Gastrocnemius medialis (tissue), 4 donors: ENCODE results near the gene NDUFAF8. TPM values are rescaled to one million over a fixed set of nuclear protein-coding genes. Genes with fewer than 3 reads are reported as not detected.

Experiments used
- ATAC-seq, 2 donors: fragments of 150-250 bp; one replicate each; pipeline ENCODE4 v1.9.1; 2016
- DNase-seq, 2 donors: peaks; one replicate each; pipeline ENCODE4 v3.0.0-alpha.2; 2019
- H3K27ac ChIP-seq, 4 donors: fragments of 200-600 bp; sonication (generic); 1 replicate in 1 of 4; 2 replicates in 3 of 4; pipeline ENCODE4 v1.5.1; 2016 to 2018; ENCODE audit warnings: mild to moderate bottlenecking in 2 of 4, moderate library complexity in 1 of 4
- H3K27me3 ChIP-seq, 3 donors: fragments of 200-600 bp; sonication (generic) in 2 of 3; 1 replicate in 1 of 3; 2 replicates in 2 of 3; pipeline versions ENCODE4 v1.5.1 to v1.6.0; 2016 to 2019; ENCODE audit warnings: mild to moderate bottlenecking in 1 of 3, moderate library complexity in 1 of 3
- H3K36me3 ChIP-seq, 2 donors: fragments of 200-600 bp; sonication (generic) in 1 of 2; one replicate each; pipeline ENCODE4 v1.5.1; 2017 to 2018
- H3K4me1 ChIP-seq, 2 donors: fragments of 200-600 bp; sonication (generic) in 1 of 2; one replicate each; pipeline ENCODE4 v1.5.1; 2016 to 2017; ENCODE audit warnings: mild to moderate bottlenecking in 2 of 2
- H3K4me3 ChIP-seq, 4 donors: fragments of 200-600 bp; sonication (generic) in 3 of 4; 1 replicate in 1 of 4; 2 replicates in 3 of 4; pipeline ENCODE4 v1.5.1; 2016 to 2019; ENCODE audit warnings: mild to moderate bottlenecking in 2 of 4
- H3K9me3 ChIP-seq, 3 donors: fragments of 200-600 bp; sonication (generic) in 2 of 3; 1 replicate in 1 of 3; 2 replicates in 2 of 3; pipeline ENCODE4 v1.5.1; 2016 to 2019
- CTCF ChIP-seq, 5 experiments: fragments of 450-650 bp in 3 of 5; fragments of 200-600 bp in 2 of 5; sonication (generic) in 2 of 5; IDR thresholded peaks in 4 of 5; conservative IDR thresholded peaks in 1 of 5; 1 replicate in 4 of 5; 2 replicates in 1 of 5; pipeline ENCODE4 v1.5.1; 2016 to 2019; ENCODE audit warnings: antibody characterized with exemption in 5 of 5, mild to moderate bottlenecking in 3 of 5, moderate library complexity in 3 of 5
- POLR2A ChIP-seq, 2 donors: fragments of 450-650 bp; IDR thresholded peaks; one replicate each; pipeline ENCODE4 v1.6.1; 2017; ENCODE audit warnings: antibody characterized with exemption in 2 of 2, mild to moderate bottlenecking in 2 of 2, moderate library complexity in 2 of 2
- in situ Hi-C, 4 donors: fragments of 200-750 bp; cut with MboI; loops; one replicate each; pipeline versions ENCODE4 v1.15.0 to v1.8.0; 2017; ENCODE audit warnings: low sequenced_read_pairs in 4 of 4
- intact Hi-C: fragments of 100-400 bp; cut with DNase I; formaldehyde crosslinking; loops from one replicate; pipeline ENCODE4 v1.15.1; 2023; ENCODE audit warnings: low total_unique reads
- total RNA-seq, 4 donors: library from RNA; depleted of rRNA; stranded (reverse); fragments of >200 nt; gene quantifications; one replicate each; pipeline versions ENCODE4 v1.1.0 to v1.2.3, GENCODE V29; 2016

Gene NDUFAF8
- total RNA-seq, 4 donors from 2014 or later = 39.4 to 700 (median 74.5) TPM

- no peaks in the 10 kb centered on the region for H3K4me1 ChIP-seq
- intact Hi-C loops (no loop called here), in situ Hi-C loops (no loop called here)
- H3K4me3 ChIP-seq = no peak overlapping the region
- no peak for TF ChIP-seq CTCF (IDR thresholded peaks at IDR 0.05 in 4 of 5, conservative IDR thresholded peaks at IDR 0.05 in 1 of 5)
- no peak for TF ChIP-seq POLR2A (IDR thresholded peaks at IDR 0.05)
- H3K9me3 ChIP-seq = no peaks in the 10 kb centered on the region
- H3K27ac ChIP-seq = no peak overlapping the region
- ATAC-seq = no peak
- no peaks in the 10 kb centered on the region for H3K36me3 ChIP-seq
- no peaks in the 10 kb centered on the region for H3K27me3 ChIP-seq
- DNase-seq = no peak
Measured at GRCh38 chr17:81203136-81203535, 36.0 kb upstream of the NDUFAF8 start.

- no peak for TF ChIP-seq POLR2A (IDR thresholded peaks at IDR 0.05)
- no peak for TF ChIP-seq CTCF (IDR thresholded peaks at IDR 0.05 in 4 of 5, conservative IDR thresholded peaks at IDR 0.05 in 1 of 5)
- no peak for DNase-seq
- no peak overlapping the region for H3K4me3 ChIP-seq
- H3K4me1 ChIP-seq = no peaks in the 10 kb centered on the region
- intact Hi-C loops (no loop called here), in situ Hi-C loops (no loop called here)
- H3K36me3 ChIP-seq = no peaks in the 10 kb centered on the region
- H3K27me3 ChIP-seq = no peaks in the 10 kb centered on the region
- ATAC-seq = no peak
- no peaks in the 10 kb centered on the region for H3K9me3 ChIP-seq
- H3K27ac ChIP-seq = no peak overlapping the region
Measured at GRCh38 chr17:81204578-81204977, 34.5 kb upstream of the NDUFAF8 start.

- Histone ChIP-seq H3K27me3 (no peaks in the 10 kb centered on the region), H3K27ac (no peak overlapping the region), H3K4me1 (no peaks in the 10 kb centered on the region), H3K9me3 (no peaks in the 10 kb centered on the region), H3K4me3 (no peak overlapping the region), H3K36me3 (no peaks in the 10 kb centered on the region)
- TF ChIP-seq CTCF (IDR thresholded peaks at IDR 0.05 in 4 of 5, conservative IDR thresholded peaks at IDR 0.05 in 1 of 5) (no peak), POLR2A (IDR thresholded peaks at IDR 0.05) (no peak)
- in situ Hi-C loops = no loop called here
- no peak for ATAC-seq
- intact Hi-C loops = no loop called here
- DNase-seq = no peak
Measured at GRCh38 chr17:81206166-81206565, 33.0 kb upstream of the NDUFAF8 start.

- intact Hi-C loops = no loop called here
- in situ Hi-C loops = no loop called here
- DNase-seq (no peak), ATAC-seq (no peak)
- H3K4me1 ChIP-seq = no peaks in the 10 kb centered on the region
- H3K4me3 ChIP-seq = no peak overlapping the region
- TF ChIP-seq POLR2A (IDR thresholded peaks at IDR 0.05) (no peak), CTCF (IDR thresholded peaks at IDR 0.05 in 4 of 5, conservative IDR thresholded peaks at IDR 0.05 in 1 of 5) (no peak)
- no peaks in the 10 kb centered on the region for H3K36me3 ChIP-seq
- no peaks in the 10 kb centered on the region for H3K27me3 ChIP-seq
- no peaks in the 10 kb centered on the region for H3K9me3 ChIP-seq
- no peak overlapping the region for H3K27ac ChIP-seq
Measured at GRCh38 chr17:81206657-81207056, 32.5 kb upstream of the NDUFAF8 start.
